ENCODE measurements around the gene TMEM45A. TPM values are rescaled to one million over a fixed set of nuclear protein-coding genes. Genes with fewer than 3 reads are reported as not detected.
A peak's percentile ranks its signal among the peaks of the same experiment; 100 is the strongest.
"Not testable (repeated sequence)": the region's sequence is repeated elsewhere in the genome, so short reads cannot be mapped to it uniquely, and the experiment has no call there.

Gene TMEM45A
- total RNA-seq, 1 experiment from 2014 or later: 48.5 TPM

DNA sequence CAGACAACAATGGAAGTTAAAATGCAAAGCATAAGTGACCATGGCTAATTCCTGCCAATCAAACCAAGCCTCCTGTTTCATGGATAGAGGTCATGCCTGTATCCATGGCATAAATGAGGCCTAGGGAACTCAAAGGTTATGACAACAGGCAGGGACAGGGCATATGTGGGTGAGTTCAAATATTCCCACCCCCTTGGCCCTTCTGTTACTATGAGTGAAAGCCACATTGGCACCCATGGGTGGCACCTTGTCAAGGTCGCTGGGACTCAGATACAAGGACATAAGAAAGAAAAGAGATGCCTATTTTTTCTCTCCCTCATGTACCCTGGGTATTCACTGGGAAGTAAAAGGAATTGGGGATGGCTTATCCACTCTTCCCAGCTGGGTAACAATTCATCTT, 25.3 kb upstream of the TMEM45A start:
- Histone ChIP-seq H3K9me3 (replicated peaks) (no peaks in the 10 kb centered on the region), H3K27me3 (replicated peaks) (no peaks in the 10 kb centered on the region), H3K4me1 (replicated peaks) (no peaks in the 10 kb centered on the region), H3K36me3 (no peaks in the 10 kb centered on the region), H3K27ac (no peak overlapping the region), H3K4me3 (no peak overlapping the region)
- DNase-seq (ENCODE audit: low read depth in 1 of 2, low spot score in 2 of 2): no peak

DNA sequence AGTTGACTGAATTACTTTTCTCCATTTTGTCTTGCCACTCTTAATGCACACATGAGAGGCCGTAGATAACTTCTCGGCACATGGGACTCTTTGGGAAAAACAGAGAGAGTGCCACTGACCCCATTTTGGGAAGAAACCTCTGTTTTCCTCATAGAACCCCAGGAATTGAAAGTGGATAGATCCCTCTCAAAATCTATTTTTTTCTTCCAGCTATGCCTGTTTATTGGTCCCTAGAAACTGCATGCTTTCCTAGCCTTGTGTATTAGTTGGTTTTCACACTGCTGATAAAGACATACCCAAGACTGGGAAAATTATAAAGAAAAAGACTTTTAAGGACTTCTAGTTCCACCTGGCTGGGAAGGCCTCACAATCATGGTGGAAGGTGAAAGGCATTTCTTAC, 23.7 kb upstream of the TMEM45A start:
- Histone ChIP-seq H3K4me1 (replicated peaks) (no peaks in the 10 kb centered on the region), H3K9me3 (replicated peaks) (no peaks in the 10 kb centered on the region), H3K27ac (no peak overlapping the region), H3K4me3 (no peak overlapping the region), H3K36me3 (no peaks in the 10 kb centered on the region), H3K27me3 (replicated peaks) (no peaks in the 10 kb centered on the region)
- DNase-seq (ENCODE audit: low read depth in 1 of 2, low spot score in 2 of 2): no peak

DNA sequence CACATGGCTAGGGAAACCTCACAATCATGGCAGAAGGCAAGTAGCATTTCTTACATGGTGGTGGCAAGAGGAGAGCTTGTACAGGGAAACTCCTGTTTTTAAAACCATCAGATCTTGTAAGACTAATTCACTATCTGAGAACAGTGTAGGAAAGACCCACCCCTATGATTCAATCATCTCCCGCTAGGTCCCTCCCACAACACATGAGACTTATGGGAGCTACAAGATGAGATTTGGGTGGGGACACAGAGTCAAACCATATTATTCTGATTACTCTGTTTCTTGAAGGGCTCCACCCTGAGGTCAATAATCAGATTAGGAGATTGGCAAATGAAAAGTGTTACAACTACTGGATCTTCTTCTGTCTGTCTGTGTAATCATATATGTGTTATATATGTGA, 21.5 kb upstream of the TMEM45A start:
- H3K4me3 ChIP-seq: no peak overlapping the region
- H3K36me3 ChIP-seq: no peaks in the 10 kb centered on the region

DNA sequence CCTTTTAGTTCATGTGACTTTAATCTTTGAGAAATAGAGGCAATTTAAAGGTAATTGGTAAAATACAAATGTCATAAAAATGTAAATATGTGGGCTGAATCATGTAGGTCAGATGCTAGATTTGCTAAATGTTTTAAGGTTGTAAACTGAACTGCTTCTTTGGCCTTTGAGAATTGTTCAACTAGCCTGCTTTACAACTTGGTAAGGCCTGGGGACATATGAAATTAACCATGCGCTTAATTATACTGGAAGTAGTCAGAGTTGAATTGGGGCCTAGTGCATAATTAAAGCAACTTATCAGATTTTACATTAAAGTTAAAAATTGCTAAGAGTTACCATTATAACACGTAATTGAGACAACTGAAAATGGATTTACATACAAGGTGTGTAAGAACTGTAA, 21.0 kb upstream of the TMEM45A start:
- Histone ChIP-seq H3K4me1 (replicated peaks) (no peaks in the 10 kb centered on the region), H3K9me3 (replicated peaks) (no peaks in the 10 kb centered on the region), H3K27me3 (replicated peaks) (no peaks in the 10 kb centered on the region), H3K27ac (no peak overlapping the region), H3K36me3 (no peaks in the 10 kb centered on the region), H3K4me3 (no peak overlapping the region)
- DNase-seq (ENCODE audit: low read depth in 1 of 2, low spot score in 2 of 2): no peak

More for the DNA sequence above, 21.5 kb upstream of the TMEM45A start:
- DNase-seq (ENCODE audit: low read depth in 1 of 2, low spot score in 2 of 2): no peak
- H3K9me3 ChIP-seq (replicated peaks): no peaks in the 10 kb centered on the region
- H3K27ac ChIP-seq: no peak overlapping the region
- no peaks in the 10 kb centered on the region for H3K27me3 ChIP-seq (replicated peaks)
- H3K4me1 ChIP-seq (replicated peaks): no peaks in the 10 kb centered on the region

DNA sequence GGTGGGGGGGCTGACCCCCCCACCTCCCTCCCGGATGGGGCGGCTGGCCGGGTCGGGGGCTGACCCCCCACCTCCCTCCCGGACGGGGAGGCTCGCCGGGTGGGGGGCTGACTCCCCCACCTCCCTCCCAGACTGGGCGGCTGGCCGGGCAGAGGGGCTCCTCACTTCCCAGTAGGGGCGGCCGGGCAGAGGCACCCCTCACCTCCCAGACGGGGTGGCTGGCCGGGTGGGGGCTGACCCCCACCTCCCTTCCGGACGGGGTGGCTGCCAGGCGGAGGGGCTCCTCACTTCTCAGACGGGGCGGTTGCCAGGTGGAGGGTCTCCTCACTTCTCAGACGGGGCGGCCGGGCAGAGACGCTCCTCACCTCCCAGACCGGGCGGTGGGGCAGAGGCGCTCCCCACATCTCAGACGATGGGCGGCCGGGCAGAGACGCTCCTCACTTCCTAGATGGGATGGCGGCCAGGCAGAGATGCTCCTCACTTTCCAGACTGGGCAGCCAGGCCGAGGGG, 14.5 kb upstream of the TMEM45A start:
- H3K36me3 ChIP-seq; H3K4me3 ChIP-seq; H3K27me3 ChIP-seq (replicated peaks); H3K9me3 ChIP-seq (replicated peaks); H3K27ac ChIP-seq; H3K4me1 ChIP-seq (replicated peaks); DNase-seq (ENCODE audit: low read depth in 1 of 2, low spot score in 2 of 2): not testable (repeated sequence)

DNA sequence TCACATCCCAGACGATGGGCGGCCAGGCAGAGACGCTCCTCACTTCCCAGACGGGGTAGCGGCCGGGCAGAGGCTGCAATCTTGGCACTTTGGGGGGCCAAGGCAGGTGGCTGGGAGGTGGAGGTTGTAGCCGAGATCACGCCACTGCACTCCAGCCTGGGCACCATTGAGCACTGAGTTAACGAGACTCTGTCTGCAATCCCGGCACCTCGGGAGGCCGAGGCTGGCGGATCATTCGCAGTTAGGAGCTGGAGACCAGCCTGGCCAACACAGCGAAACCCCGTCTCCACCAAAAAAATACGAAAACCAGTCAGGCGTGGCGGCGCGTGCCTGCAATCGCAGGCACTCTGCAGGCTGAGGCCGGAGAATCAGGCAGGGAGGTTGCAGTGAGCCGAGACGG, 13.9 kb upstream of the TMEM45A start:
- H3K4me1 ChIP-seq (replicated peaks); H3K27ac ChIP-seq; H3K4me3 ChIP-seq; H3K36me3 ChIP-seq; H3K27me3 ChIP-seq (replicated peaks); H3K9me3 ChIP-seq (replicated peaks); DNase-seq (ENCODE audit: low read depth in 1 of 2, low spot score in 2 of 2): not testable (repeated sequence)

DNA sequence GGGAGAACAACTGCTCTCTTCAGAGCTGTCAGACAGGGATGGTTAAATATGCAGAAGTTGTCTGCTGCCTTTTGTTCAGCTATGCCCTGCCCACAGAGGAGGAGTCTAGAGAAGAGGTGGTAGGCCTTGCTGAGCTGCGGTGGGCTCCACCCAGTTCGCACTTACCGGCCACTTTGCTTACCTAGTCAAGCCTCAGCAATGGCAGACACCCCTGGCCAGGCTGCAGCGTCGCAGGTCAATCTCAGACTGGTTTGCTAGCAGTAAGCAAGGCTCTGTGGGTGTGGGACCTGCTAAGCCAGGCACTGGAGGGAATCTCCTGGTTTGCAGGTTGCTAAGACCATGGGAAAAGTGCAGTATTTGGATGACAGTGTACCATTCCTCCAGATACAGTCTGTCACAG, 12.3 kb upstream of the TMEM45A start:
- DNase-seq (ENCODE audit: low read depth in 1 of 2, low spot score in 2 of 2): no peak
- no peaks in the 10 kb centered on the region for H3K4me1 ChIP-seq (replicated peaks)
- no peak overlapping the region for H3K27ac ChIP-seq
- H3K27me3 ChIP-seq (replicated peaks): no peaks in the 10 kb centered on the region; the same call in 1 of the 2 replicates
- H3K9me3 ChIP-seq (replicated peaks): no peaks in the 10 kb centered on the region
- no peak overlapping the region for H3K4me3 ChIP-seq
- H3K36me3 ChIP-seq: no peaks in the 10 kb centered on the region

DNA sequence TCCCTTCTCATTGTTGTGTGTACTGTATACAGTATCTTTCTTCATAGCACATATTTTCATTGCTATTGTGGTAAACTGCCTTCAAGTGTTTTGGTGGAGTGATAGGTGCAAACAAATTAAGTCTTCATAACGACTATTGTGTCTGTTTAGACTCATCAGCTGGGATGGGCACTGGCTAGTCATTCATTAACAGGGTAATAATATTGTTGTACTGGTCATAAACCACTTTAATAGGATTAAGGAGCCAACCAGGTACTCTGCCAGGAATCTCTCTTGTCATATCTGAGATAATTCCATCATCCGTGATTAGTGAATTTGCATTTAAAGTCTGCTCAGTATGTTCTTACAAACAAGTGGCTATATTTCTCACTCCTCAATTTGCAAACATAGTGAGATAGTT, 10.2 kb upstream of the TMEM45A start:
- DNase-seq (ENCODE audit: low read depth in 1 of 2, low spot score in 2 of 2): no peak
- no peak overlapping the region for H3K4me3 ChIP-seq
- no peaks in the 10 kb centered on the region; the same call in 1 of the 2 replicates for H3K27me3 ChIP-seq (replicated peaks)
- H3K36me3 ChIP-seq: no peaks in the 10 kb centered on the region
- H3K9me3 ChIP-seq (replicated peaks): no peaks in the 10 kb centered on the region
- H3K4me1 ChIP-seq (replicated peaks): no peaks in the 10 kb centered on the region
- H3K27ac ChIP-seq: no peak overlapping the region

DNA sequence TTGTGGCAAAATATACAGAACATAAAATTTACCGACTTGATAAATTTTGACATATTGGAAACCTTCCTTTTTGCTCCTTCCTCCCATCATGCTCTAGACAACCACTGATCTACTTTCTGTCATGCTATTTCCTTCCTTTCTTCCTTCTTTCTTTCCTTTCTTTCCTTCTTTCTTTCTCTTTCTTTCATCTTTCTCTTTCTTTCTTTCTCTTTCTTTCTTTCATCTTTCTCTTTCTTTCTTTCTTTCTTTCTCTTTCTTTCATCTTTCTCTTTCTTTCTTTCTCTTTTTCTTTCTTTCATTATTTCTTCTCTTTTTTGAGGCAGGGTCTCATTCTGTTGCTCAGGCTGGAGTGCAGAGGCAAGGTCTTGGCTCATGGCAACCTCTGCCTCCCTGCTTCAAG, 8.9 kb upstream of the TMEM45A start:
- H3K27me3 ChIP-seq (replicated peaks): no peaks in the 10 kb centered on the region; the same call in 1 of the 2 replicates
- H3K27ac ChIP-seq: no peak overlapping the region
- no peaks in the 10 kb centered on the region for H3K9me3 ChIP-seq (replicated peaks)
- no peaks in the 10 kb centered on the region for H3K36me3 ChIP-seq
- no peak for DNase-seq (ENCODE audit: low read depth in 1 of 2, low spot score in 2 of 2)
- H3K4me3 ChIP-seq: no peak overlapping the region
- no peaks in the 10 kb centered on the region for H3K4me1 ChIP-seq (replicated peaks)

DNA sequence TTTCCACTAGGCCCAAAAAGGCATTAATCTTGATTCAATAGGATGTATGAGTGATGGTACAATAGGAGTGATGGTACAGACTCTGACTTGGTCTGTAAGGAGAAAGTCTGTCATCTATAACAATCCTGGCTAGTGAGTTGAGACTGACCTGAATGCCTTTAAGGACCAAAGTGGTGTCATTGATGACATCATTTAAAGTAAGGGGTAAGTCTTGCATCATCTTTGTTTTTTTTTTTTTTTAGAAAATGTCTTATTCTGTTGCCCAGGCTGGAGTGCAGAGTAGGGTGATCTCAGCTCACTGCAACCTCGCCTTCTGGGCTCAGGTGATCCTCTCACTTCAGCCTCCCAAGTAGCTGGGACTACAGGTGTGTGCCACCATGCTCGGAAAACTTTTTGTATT, 5.6 kb upstream of the TMEM45A start:
- no peak for DNase-seq (ENCODE audit: low read depth in 1 of 2, low spot score in 2 of 2)
- H3K27me3 ChIP-seq (replicated peaks): no peaks in the 10 kb centered on the region; the same call in 1 of the 2 replicates
- no peaks in the 10 kb centered on the region for H3K36me3 ChIP-seq
- H3K4me1 ChIP-seq (replicated peaks): peaks cover 7% of the 10 kb centered on the region; the same call in 1 of the 2 replicates
- H3K27ac ChIP-seq: no peak overlapping the region
- no peak overlapping the region for H3K4me3 ChIP-seq
- no peaks in the 10 kb centered on the region for H3K9me3 ChIP-seq (replicated peaks)

DNA sequence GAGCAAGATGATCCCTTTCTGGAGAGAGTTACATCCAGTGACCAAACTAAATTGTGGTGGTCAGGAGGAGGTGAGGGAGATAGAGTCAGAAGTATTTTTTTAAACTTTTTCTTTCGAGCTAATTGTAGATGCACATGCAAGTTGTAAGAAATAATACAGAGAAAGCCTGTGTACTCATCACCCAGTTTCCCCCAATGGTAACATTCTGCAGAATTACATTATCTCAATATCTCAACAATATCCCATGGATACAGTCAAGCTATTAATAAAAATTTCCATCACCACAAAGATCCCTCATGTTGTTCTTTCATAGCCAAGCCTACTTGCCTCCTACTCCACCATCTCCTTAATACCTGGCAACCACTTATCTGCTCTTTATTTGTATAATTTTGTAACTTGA, 3.3 kb upstream of the TMEM45A start:
- H3K27me3 ChIP-seq (replicated peaks): no peaks in the 10 kb centered on the region
- H3K27ac ChIP-seq: no peak overlapping the region
- no peak for DNase-seq (ENCODE audit: low read depth in 1 of 2, low spot score in 2 of 2)
- no peaks in the 10 kb centered on the region for H3K36me3 ChIP-seq
- peaks cover 7% of the 10 kb centered on the region; the same call in 1 of the 2 replicates for H3K4me1 ChIP-seq (replicated peaks)
- no peaks in the 10 kb centered on the region for H3K9me3 ChIP-seq (replicated peaks)
- H3K4me3 ChIP-seq: no peak overlapping the region

DNA sequence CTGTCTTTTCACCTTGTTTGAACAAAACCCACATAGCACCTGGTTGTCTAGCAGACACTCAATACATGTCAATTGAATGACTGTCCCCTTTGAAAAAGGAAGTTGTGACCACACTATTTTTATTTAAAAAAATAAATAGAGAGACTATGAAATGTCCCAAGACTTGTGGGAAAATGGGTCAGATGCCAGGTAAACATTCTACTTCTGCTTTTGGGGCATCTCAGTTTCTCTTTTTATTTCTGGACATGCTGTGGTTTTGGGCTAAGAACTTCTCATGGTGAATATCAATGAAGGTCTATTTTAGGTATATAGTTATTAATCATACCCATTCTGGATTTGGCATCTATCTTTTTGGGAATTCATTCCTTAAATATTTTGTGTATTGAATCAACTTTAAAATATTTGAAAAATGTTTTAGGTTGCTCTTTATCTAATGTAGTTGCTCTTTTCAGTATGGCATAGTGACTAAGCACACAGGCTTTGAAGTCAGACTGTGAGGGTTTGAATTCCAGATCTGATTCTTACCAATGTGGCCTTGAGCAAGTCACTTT, 4.4 kb downstream of the TMEM45A start:
- DNase-seq (ENCODE audit: low read depth in 1 of 2, low spot score in 2 of 2): peak; percentile 48 to 83
- peak overlapping the region; percentile 74 for H3K27ac ChIP-seq
- H3K36me3 ChIP-seq: no peaks in the 10 kb centered on the region
- H3K4me1 ChIP-seq (replicated peaks): peaks cover 31% of the 10 kb centered on the region
- H3K4me3 ChIP-seq: no peak overlapping the region
- H3K9me3 ChIP-seq (replicated peaks): no peaks in the 10 kb centered on the region
- no peaks in the 10 kb centered on the region for H3K27me3 ChIP-seq (replicated peaks)

DNA sequence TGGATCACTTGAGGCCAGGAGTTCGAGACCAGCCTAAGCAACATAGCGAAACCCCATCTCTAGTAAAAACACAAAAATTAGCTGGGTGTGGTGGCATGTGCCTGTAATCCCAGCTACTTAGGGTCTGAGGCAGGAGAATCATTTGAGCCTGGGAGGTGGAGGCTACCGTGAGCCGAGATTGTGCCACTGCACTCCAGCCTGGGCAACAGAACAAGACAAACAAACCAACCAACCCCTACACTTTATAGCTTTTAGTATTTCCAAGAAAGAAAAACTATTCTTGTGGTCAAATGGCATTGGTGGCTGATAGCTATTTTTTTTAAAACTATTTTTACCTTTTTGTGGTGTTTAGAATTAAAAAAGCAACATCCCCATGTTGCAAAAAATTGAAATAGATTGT, 7.2 kb downstream of the TMEM45A start:
- Histone ChIP-seq H3K9me3 (replicated peaks) (no peaks in the 10 kb centered on the region), H3K36me3 (no peaks in the 10 kb centered on the region)
- no peak for DNase-seq (ENCODE audit: low read depth in 1 of 2, low spot score in 2 of 2)

DNA sequence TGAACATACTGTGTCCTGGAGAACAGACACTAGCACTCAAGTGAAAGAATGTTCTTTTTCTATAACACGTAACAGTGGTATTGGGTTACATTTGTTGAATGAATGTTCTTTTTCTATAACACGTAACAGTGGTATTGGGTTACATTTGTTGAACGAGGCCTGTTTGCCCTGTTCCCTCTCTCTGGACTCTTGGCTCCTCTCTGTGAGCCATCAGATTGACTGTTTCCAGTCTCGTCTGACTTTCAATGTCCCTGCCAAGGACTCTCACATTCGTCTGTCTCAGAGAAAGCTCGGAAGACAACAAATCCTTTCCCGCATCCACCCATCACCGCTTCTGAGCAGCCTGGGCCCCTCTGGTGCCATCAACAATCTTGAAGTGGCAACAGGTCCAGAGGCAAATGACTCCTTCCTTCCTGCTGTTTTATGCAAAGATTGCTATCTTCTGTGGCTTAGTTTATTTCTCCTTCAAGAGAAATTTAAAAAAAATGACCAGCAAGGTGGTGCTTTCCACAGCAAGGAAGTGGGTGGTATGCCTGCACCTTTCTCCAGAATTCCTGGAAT, 8.0 kb downstream of the TMEM45A start:
- Histone ChIP-seq H3K36me3 (no peaks in the 10 kb centered on the region), H3K4me1 (replicated peaks) (peaks cover 30% of the 10 kb centered on the region), H3K9me3 (replicated peaks) (no peaks in the 10 kb centered on the region), H3K4me3 (no peak overlapping the region), H3K27ac (no peak overlapping the region), H3K27me3 (replicated peaks) (no peaks in the 10 kb centered on the region)
- DNase-seq (ENCODE audit: low read depth in 1 of 2, low spot score in 2 of 2): no peak

More for the DNA sequence above, 7.2 kb downstream of the TMEM45A start:
- H3K27ac ChIP-seq: no peak overlapping the region
- H3K27me3 ChIP-seq (replicated peaks): no peaks in the 10 kb centered on the region
- H3K4me3 ChIP-seq: no peak overlapping the region
- peaks cover 30% of the 10 kb centered on the region for H3K4me1 ChIP-seq (replicated peaks)

DNA sequence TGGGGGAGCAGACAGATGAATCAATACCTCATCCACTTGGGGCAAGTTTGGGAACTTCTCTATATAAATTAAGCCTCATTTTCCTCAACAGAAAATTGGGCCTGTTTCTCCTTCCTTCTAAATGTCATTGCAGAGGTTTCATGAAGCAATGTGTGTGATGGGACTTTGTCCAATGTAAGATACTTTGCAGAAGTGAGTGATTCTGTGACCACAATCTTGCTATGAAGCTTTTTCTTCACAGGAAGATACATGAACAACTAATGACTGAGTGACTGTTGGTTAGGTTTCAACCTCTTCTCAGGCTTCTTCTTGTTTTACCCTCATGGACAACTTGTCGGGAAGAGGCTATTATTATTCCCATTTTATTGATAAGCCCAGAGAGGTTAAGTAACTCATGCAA, 11.0 kb downstream of the TMEM45A start:
- H3K4me3 ChIP-seq: no peak overlapping the region
- H3K27ac ChIP-seq: no peak overlapping the region
- 0 out of 2 replicates have a peak, but pooled peaks cover 3% of the 10 kb centered on the region for H3K4me1 ChIP-seq (replicated peaks)
- no peaks in the 10 kb centered on the region for H3K27me3 ChIP-seq (replicated peaks)
- H3K36me3 ChIP-seq: no peaks in the 10 kb centered on the region
- no peaks in the 10 kb centered on the region for H3K9me3 ChIP-seq (replicated peaks)
- no peak for DNase-seq (ENCODE audit: low read depth in 1 of 2, low spot score in 2 of 2)
